ENCODE results near the gene APOOL.
"Not testable (repeated sequence)": the region's sequence is repeated elsewhere in the genome, so short reads cannot be mapped to it uniquely, and the experiment has no call there.

The APOOL gene

GRCh38 chrX:85004255-85004654 is 578 bp downstream of the APOOL start:
- no peak for TF ChIP-seq CTCF (IDR thresholded peaks at IDR 0.05; ENCODE audit: low read depth, low read length, missing control alignments)
- in situ Hi-C loops (cut with HindIII; ENCODE audit: low pct_ligation_motif_present, low sequenced_read_pairs), result no loop called here

GRCh38 chrX:85012098-85012497 is 8.4 kb downstream of the APOOL start:
- H3K27ac ChIP-seq, result no peak overlapping the region
- H3K27me3 ChIP-seq (replicated peaks), result no peaks in the 10 kb centered on the region
- no peak for DNase-seq
- no peaks in the 10 kb centered on the region for H3K36me3 ChIP-seq (replicated peaks)
- no peak overlapping the region for H3K4me3 ChIP-seq (ENCODE audit: low read depth, low read length)
- in situ Hi-C loops (cut with HindIII; ENCODE audit: low pct_ligation_motif_present, low sequenced_read_pairs), result no loop called here
- no peak for TF ChIP-seq CTCF (IDR thresholded peaks at IDR 0.05; ENCODE audit: low read depth, low read length, missing control alignments)

More at GRCh38 chrX:85004255-85004654, 578 bp downstream of the APOOL start:
- Histone ChIP-seq H3K36me3 (replicated peaks) (no peaks in the 10 kb centered on the region), H3K27me3 (replicated peaks) (no peaks in the 10 kb centered on the region), H3K4me3 (ENCODE audit: low read depth, low read length) (peak overlapping the region; percentile 75), H3K27ac (peak overlapping the region; percentile 11)
- DNase-seq, result peak; percentile 2

- H3K4me3 ChIP-seq (ENCODE audit: low read depth, low read length); H3K36me3 ChIP-seq (replicated peaks); DNase-seq; H3K27ac ChIP-seq; H3K27me3 ChIP-seq (replicated peaks); in situ Hi-C loops (cut with HindIII; ENCODE audit: low pct_ligation_motif_present, low sequenced_read_pairs): not testable (repeated sequence)
These were observed 11.7 kb downstream of the APOOL start for GRCh38 chrX:85015351-85015750.

DNA sequence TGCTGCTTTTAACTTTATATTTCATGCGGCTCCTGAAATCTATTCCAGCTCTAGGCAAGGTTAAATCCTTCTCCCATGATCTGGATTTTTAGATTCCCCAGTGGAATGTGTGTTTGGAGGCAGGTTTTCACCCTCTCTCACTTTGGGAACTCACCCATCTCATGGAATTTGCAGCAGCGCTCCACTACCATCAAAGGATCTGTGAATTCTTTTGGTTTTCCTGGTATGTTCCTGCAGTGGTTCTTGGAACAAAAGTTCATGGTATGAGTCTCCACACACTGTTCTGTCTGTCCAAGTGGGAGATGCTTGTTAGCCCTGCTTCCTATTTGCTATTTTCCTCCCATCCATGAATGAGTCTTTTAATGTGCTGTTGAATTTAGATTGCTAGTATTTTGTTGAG is 14.0 kb downstream of the APOOL start:
- TF ChIP-seq CTCF (IDR thresholded peaks at IDR 0.05; ENCODE audit: low read depth, low read length, missing control alignments), result no peak
- H3K4me3 ChIP-seq (ENCODE audit: low read depth, low read length), result no peak overlapping the region
- no peaks in the 10 kb centered on the region for H3K27me3 ChIP-seq (replicated peaks)
- in situ Hi-C loops (cut with HindIII; ENCODE audit: low pct_ligation_motif_present, low sequenced_read_pairs), result no loop called here
- H3K27ac ChIP-seq, result no peak overlapping the region
- peak; percentile 1 for DNase-seq
- H3K36me3 ChIP-seq (replicated peaks), result no peaks in the 10 kb centered on the region

GRCh38 chrX:85018471-85018870 is 14.8 kb downstream of the APOOL start:
- Histone ChIP-seq H3K27ac (no peak overlapping the region), H3K27me3 (replicated peaks) (no peaks in the 10 kb centered on the region), H3K36me3 (replicated peaks) (no peaks in the 10 kb centered on the region), H3K4me3 (ENCODE audit: low read depth, low read length) (no peak overlapping the region)
- DNase-seq, result no peak
- in situ Hi-C loops (cut with HindIII; ENCODE audit: low pct_ligation_motif_present, low sequenced_read_pairs), result no loop called here
- TF ChIP-seq CTCF (IDR thresholded peaks at IDR 0.05; ENCODE audit: low read depth, low read length, missing control alignments), result no peak

DNA sequence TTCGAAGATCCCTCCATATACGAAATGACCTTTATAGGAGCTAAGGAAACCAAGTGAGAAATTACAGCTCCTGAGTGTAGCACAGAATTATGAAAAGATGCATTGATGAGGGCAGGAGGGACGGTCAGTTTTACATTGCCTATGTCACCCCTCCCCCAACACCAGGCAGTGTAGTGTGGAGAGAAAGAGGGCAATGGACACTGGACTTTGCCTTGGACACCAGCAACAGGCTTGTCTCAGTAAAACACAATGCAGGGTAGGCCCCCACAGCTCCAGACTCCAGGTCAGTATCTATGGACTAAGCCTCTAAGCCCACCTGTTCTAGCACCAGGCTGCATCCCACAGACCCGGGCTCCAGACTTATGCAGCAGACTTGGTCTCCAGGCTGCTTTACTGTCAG is 16.5 kb downstream of the APOOL start:
- no peaks in the 10 kb centered on the region for H3K27me3 ChIP-seq (replicated peaks)
- TF ChIP-seq CTCF (IDR thresholded peaks at IDR 0.05; ENCODE audit: low read depth, low read length, missing control alignments), result no peak
- H3K36me3 ChIP-seq (replicated peaks), result no peaks in the 10 kb centered on the region
- H3K4me3 ChIP-seq (ENCODE audit: low read depth, low read length), result no peak overlapping the region
- DNase-seq, result no peak
- no peak overlapping the region for H3K27ac ChIP-seq
- in situ Hi-C loops (cut with HindIII; ENCODE audit: low pct_ligation_motif_present, low sequenced_read_pairs), result no loop called here

Data from brain microvascular endothelial cell (primary cell).